Lung (tissue), 13 donors: Measurements from ENCODE around the gene AIF1L. TPM values are rescaled to one million over a fixed set of nuclear protein-coding genes. Genes with fewer than 3 reads are reported as not detected.

Experiments used
- ATAC-seq: fragments of 200-7000 bp; cut with Tn5 transposase; one replicate; pipeline ENCODE4 v1.9.1; 2020; ENCODE audit warnings: moderate number of reproducible peaks; ENCODE audit not compliant: insufficient read depth, low FRiP score
- DNase-seq, 3 donors: peaks; one replicate each; pipeline ENCODE4 v3.0.0-alpha.2; 2013 to 2017
- H3K27ac ChIP-seq, 2 donors: one replicate each; pipeline ENCODE4 v1.5.1; 2013; ENCODE audit warnings: mild to moderate bottlenecking in 2 of 2, moderate library complexity in 2 of 2, control low read depth in 1 of 2, inconsistent platforms in 1 of 2, low read depth in 1 of 2, low read length in 1 of 2
- H3K27me3 ChIP-seq, 3 donors: one replicate each; pipeline ENCODE4 v1.5.1; 2013; ENCODE audit warnings: low read length in 2 of 3; ENCODE audit not compliant: control insufficient read depth in 3 of 3, insufficient read depth in 3 of 3
- H3K36me3 ChIP-seq, 4 donors: one replicate each; pipeline ENCODE4 v1.5.1; 2013; ENCODE audit warnings: low read length in 4 of 4, mild to moderate bottlenecking in 1 of 4, moderate library complexity in 1 of 4; ENCODE audit not compliant: control insufficient read depth in 4 of 4, insufficient read depth in 4 of 4
- H3K4me1 ChIP-seq, 5 donors: one replicate each; pipeline ENCODE4 v1.5.1; 2013; ENCODE audit warnings: low read length in 5 of 5, mild to moderate bottlenecking in 2 of 5, moderate library complexity in 1 of 5; ENCODE audit not compliant: control insufficient read depth in 5 of 5, insufficient read depth in 5 of 5
- H3K4me3 ChIP-seq: one replicate; pipeline ENCODE4 v1.5.1; 2013; ENCODE audit warnings: mild to moderate bottlenecking, control low read depth, moderate library complexity
- H3K9ac ChIP-seq, 2 donors: one replicate each; pipeline ENCODE4 v1.5.1; 2013; ENCODE audit warnings: low read length in 2 of 2, control low read depth in 1 of 2; ENCODE audit not compliant: insufficient read depth in 1 of 2
- H3K9me3 ChIP-seq, 4 donors: one replicate each; pipeline ENCODE4 v1.5.1; 2013; ENCODE audit warnings: low read length in 3 of 4, mild to moderate bottlenecking in 1 of 4, moderate library complexity in 1 of 4; ENCODE audit not compliant: control insufficient read depth in 4 of 4, insufficient read depth in 3 of 4
- CTCF ChIP-seq: IDR thresholded peaks from 2 replicates; pipeline ENCODE4 v1.5.1; 2012; ENCODE audit warnings: mild to moderate bottlenecking; ENCODE audit errors: control extremely low read depth, extremely low read depth
- WGBS, 2 donors: extraction: QIAGEN DNeasy Blood & Tissue Kit; methylation state at CpG; one replicate each; pipeline ENCODE4 v1.1.7; 2013; 5-methylcytosine and 5-hydroxymethylcytosine counted together
- polyA plus RNA-seq, 2 donors: library from polyadenylated mRNA; stranded (reverse); fragments of 200-250 nt; gene quantifications; one replicate each; pipeline ENCODE4 v1.2.1, GENCODE V29; 2013
- small RNA-seq: library from RNA; depleted of rRNA; stranded (forward); fragments of <200 nt; gene quantifications from one replicate; pipeline ENCODE3, GENCODE V24; 2014; ENCODE audit warnings: low replicate concordance
- total RNA-seq, 2 donors: library from RNA; depleted of rRNA in 1 of 2; stranded (reverse); fragments of >200 nt in 1 of 2; gene quantifications; one replicate each; pipeline ENCODE4 v1.2.1, GENCODE V29; 2014 to 2021
- donor health status: control.
- donor health status: control.
- donor health status: Bipolar disorder and iron deficiency.
- donor health status: healthy.
- donor health status: DM: yes; HTN: yes; CAD: no.

The AIF1L gene
- total and polyA plus RNA-seq, 4 donors, result 3.2 to 16.5 (median 6.9) TPM

GRCh38 chr9:131169563-131170240 is 73.4 kb downstream of the AIF1L start:
- Histone ChIP-seq H3K27me3 (no peaks in the 10 kb centered on the region), H3K9me3 (no peaks in the 10 kb centered on the region), H3K9ac (no peak overlapping the region), H3K4me3 (no peak overlapping the region), H3K36me3 (peaks cover 0 to 6% (median 1%) of the 10 kb centered on the region in 4 donors), H3K27ac (no peak overlapping the region), H3K4me1 (peaks cover 0 to 4% (median 0%) of the 10 kb centered on the region in 5 donors)
- 90 to 92% methylated on average over 7 of the region's 7 CpGs for WGBS, 2 donors
- no peak for TF ChIP-seq CTCF
- ATAC-seq (no peak), DNase-seq (no peak)

Small RNA genes lying within 50 kb of the gene (small RNA-seq; reads per million reads assigned to genes)
- not detected for gene RNU6-881P

Other genes with a start within 250 kb of the AIF1L start
- gene QRFP, start 199.7 kb upstream of the AIF1L start, total RNA-seq, result not detected
- gene QRFP, start 199.7 kb upstream of the AIF1L start, polyA plus RNA-seq, result under 1 TPM; 0.13 to 0.16 TPM
- gene FIBCD1, start 157.3 kb upstream of the AIF1L start, total RNA-seq, result 1 to 10 TPM in 1 of 2 donors, under 1 TPM in 1; 0.97 to 7.7 TPM
- gene FIBCD1, start 157.3 kb upstream of the AIF1L start, polyA plus RNA-seq, result 1 to 10 TPM; 4.0 to 4.1 TPM
- 10 to 100 TPM; 10.5 to 24.3 TPM for gene LAMC3, start 87.4 kb upstream of the AIF1L start, total RNA-seq
- 10 to 100 TPM; 12.1 to 16.1 TPM for gene LAMC3, start 87.4 kb upstream of the AIF1L start, polyA plus RNA-seq
- 10 to 100 TPM; 48.0 to 60.7 TPM for gene NUP214, start 29.1 kb downstream of the AIF1L start, total RNA-seq
- 10 to 100 TPM; 23.5 to 27.5 TPM for gene NUP214, start 29.1 kb downstream of the AIF1L start, polyA plus RNA-seq
- 10 to 100 TPM in 1 of 2 donors, 1 to 10 TPM in 1; 8.4 to 10.8 TPM for gene FAM78A, start 180.0 kb downstream of the AIF1L start, total RNA-seq
- 1 to 10 TPM; 5.4 to 7.2 TPM for gene FAM78A, start 180.0 kb downstream of the AIF1L start, polyA plus RNA-seq
- gene PLPP7, start 193.2 kb downstream of the AIF1L start, total RNA-seq, result 1 to 10 TPM; 1.2 to 1.8 TPM
- gene PLPP7, start 193.2 kb downstream of the AIF1L start, polyA plus RNA-seq, result under 1 TPM; 0.79 to 0.90 TPM